Ishikawa (cell line): ENCODE data around the gene PTPRN2.

Experiments
- CEBPB ChIP-seq: IDR thresholded peaks from 2 replicates; pipeline ENCODE4 v1.6.1; 2012
- CREB1 ChIP-seq: IDR thresholded peaks from 2 replicates; pipeline ENCODE4 v1.6.1; 2012; ENCODE audit warnings: low read depth
- EGR1 ChIP-seq: IDR thresholded peaks from 2 replicates; pipeline ENCODE4 v1.6.1; 2012
- EP300 ChIP-seq: IDR thresholded peaks from 2 replicates; pipeline ENCODE4 v1.6.1; 2012; ENCODE audit warnings: borderline replicate concordance
- FOXM1 ChIP-seq: IDR thresholded peaks from 2 replicates; pipeline ENCODE4 v1.6.1; 2012; ENCODE audit warnings: low read depth, borderline replicate concordance
- NFIC ChIP-seq: IDR thresholded peaks from 2 replicates; pipeline ENCODE4 v1.6.1; 2012
- RAD21 ChIP-seq: IDR thresholded peaks from 2 replicates; pipeline ENCODE4 v1.6.1; 2012; ENCODE audit warnings: low read depth
- TAF1 ChIP-seq: IDR thresholded peaks from 2 replicates; pipeline ENCODE4 v1.6.1; 2012; ENCODE audit warnings: low read depth, mild to moderate bottlenecking
- TCF12 ChIP-seq: IDR thresholded peaks from 2 replicates; pipeline ENCODE4 v1.6.1; 2012; ENCODE audit warnings: low read depth
- TEAD4 ChIP-seq: IDR thresholded peaks from 2 replicates; pipeline ENCODE4 v1.6.1; 2012
- YY1 ChIP-seq: IDR thresholded peaks from 2 replicates; pipeline ENCODE4 v1.6.1; 2012; ENCODE audit warnings: low read depth
- ZBTB7A ChIP-seq: IDR thresholded peaks from 2 replicates; pipeline ENCODE4 v1.6.1; 2012; ENCODE audit warnings: low read depth
- TF ChIP-seq, protein P1 (sequence below): IDR thresholded peaks from 2 replicates; pipeline ENCODE4 v1.6.1; 2012
- TF ChIP-seq, protein P2 (sequence below): IDR thresholded peaks from 2 replicates; pipeline ENCODE4 v1.6.1; 2012; ENCODE audit warnings: low read depth, mild to moderate bottlenecking
- TF ChIP-seq, protein P3 (sequence below): IDR thresholded peaks from 2 replicates; pipeline ENCODE4 v1.6.1; 2012

Gene PTPRN2

DNA sequence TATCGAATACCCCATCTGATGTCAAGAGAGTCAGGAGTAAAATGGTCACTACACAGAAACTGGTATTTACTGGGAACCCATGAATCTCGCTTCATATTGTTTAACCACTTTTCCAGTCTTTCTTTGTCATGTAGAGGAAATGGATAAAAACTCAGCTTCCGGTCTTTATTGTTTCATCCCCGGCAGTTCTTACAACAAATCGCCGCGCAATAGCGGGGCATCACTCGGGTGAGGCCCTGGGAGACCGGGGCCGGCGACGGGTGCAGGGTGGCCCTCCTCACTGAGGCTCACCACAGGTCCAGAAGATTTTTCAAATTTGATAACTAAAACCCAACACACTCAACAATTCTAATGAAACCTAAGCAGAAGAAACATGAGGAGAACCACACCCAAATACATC lies 35.6 kb upstream of the PTPRN2 start:
- no peak for TF ChIP-seq CREB1
- TF ChIP-seq RAD21 = no peak
- TF ChIP-seq CEBPB = no peak
- no peak for TF ChIP-seq TEAD4
- TF ChIP-seq NFIC = no peak
- no peak for TF ChIP-seq EGR1
- TF ChIP-seq ZBTB7A = no peak
- TF ChIP-seq EP300 = no peak
- no peak for TF ChIP-seq FOXM1
- TF ChIP-seq YY1 = no peak
- TF ChIP-seq TAF1 = no peak
- TF ChIP-seq, protein P1, sequence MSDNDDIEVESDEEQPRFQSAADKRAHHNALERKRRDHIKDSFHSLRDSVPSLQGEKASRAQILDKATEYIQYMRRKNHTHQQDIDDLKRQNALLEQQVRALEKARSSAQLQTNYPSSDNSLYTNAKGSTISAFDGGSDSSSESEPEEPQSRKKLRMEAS = no peak
- TF ChIP-seq, protein P2, sequence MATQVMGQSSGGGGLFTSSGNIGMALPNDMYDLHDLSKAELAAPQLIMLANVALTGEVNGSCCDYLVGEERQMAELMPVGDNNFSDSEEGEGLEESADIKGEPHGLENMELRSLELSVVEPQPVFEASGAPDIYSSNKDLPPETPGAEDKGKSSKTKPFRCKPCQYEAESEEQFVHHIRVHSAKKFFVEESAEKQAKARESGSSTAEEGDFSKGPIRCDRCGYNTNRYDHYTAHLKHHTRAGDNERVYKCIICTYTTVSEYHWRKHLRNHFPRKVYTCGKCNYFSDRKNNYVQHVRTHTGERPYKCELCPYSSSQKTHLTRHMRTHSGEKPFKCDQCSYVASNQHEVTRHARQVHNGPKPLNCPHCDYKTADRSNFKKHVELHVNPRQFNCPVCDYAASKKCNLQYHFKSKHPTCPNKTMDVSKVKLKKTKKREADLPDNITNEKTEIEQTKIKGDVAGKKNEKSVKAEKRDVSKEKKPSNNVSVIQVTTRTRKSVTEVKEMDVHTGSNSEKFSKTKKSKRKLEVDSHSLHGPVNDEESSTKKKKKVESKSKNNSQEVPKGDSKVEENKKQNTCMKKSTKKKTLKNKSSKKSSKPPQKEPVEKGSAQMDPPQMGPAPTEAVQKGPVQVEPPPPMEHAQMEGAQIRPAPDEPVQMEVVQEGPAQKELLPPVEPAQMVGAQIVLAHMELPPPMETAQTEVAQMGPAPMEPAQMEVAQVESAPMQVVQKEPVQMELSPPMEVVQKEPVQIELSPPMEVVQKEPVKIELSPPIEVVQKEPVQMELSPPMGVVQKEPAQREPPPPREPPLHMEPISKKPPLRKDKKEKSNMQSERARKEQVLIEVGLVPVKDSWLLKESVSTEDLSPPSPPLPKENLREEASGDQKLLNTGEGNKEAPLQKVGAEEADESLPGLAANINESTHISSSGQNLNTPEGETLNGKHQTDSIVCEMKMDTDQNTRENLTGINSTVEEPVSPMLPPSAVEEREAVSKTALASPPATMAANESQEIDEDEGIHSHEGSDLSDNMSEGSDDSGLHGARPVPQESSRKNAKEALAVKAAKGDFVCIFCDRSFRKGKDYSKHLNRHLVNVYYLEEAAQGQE = no peak
- TF ChIP-seq TCF12 = no peak
- TF ChIP-seq, protein P3, sequence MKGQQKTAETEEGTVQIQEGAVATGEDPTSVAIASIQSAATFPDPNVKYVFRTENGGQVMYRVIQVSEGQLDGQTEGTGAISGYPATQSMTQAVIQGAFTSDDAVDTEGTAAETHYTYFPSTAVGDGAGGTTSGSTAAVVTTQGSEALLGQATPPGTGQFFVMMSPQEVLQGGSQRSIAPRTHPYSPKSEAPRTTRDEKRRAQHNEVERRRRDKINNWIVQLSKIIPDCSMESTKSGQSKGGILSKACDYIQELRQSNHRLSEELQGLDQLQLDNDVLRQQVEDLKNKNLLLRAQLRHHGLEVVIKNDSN = no peak

DNA sequence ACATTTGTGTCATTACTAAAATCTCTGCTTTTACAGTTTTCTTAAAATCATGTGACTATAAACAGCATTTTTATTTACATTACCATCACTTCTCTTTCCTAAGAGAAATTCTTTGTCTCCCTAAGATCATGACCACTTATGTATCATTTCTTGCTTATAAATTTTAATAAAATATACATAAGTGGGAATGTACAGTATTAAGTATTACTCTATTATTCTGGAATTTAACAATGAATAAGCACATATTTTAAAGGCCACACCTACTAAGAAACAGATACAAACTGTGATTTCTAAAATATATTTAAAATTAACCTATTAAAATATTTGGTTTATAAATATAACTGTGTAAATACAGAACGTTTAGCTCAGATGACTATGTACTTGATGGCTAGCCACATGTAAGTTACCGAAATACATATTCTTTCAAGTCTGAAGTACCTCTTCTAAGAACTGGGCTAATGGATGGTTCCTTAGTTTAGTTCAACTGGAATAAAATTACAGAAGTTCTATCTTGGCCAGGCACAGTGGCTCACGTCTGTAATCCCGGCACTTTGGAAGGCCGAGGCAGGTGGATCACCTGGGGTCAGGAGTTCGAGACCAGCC lies 33.3 kb upstream of the PTPRN2 start:
- TF ChIP-seq, protein P3 = no peak
- no peak for TF ChIP-seq TCF12
- no peak for TF ChIP-seq FOXM1
- TF ChIP-seq TAF1 = no peak
- TF ChIP-seq YY1 = no peak
- TF ChIP-seq CREB1 = no peak
- TF ChIP-seq, protein P1 = no peak
- no peak for TF ChIP-seq RAD21
- no peak for TF ChIP-seq CEBPB
- no peak for TF ChIP-seq ZBTB7A
- TF ChIP-seq EGR1 = no peak
- TF ChIP-seq NFIC = no peak
- TF ChIP-seq TEAD4 = no peak
- no peak for TF ChIP-seq EP300
- TF ChIP-seq, protein P2 = no peak

DNA sequence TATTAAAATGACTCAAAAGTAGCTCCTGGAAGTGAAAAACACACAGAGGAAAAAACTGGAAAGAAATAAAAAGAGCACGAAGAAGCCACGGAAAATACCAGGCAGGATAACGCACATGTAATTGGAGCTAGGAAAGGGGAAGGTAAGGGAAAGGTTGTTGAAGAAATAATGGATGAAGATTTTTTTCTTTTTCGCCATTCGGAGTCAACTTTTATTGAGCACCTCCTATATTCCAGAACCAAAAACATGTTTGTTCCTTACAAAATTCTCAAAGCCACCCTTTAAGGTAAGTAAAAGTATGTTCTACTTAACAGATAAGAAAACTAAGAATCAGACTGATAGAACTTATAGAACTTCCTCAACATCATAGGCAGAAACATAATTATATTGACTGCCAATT lies 32.8 kb upstream of the PTPRN2 start:
- no peak for TF ChIP-seq RAD21

DNA sequence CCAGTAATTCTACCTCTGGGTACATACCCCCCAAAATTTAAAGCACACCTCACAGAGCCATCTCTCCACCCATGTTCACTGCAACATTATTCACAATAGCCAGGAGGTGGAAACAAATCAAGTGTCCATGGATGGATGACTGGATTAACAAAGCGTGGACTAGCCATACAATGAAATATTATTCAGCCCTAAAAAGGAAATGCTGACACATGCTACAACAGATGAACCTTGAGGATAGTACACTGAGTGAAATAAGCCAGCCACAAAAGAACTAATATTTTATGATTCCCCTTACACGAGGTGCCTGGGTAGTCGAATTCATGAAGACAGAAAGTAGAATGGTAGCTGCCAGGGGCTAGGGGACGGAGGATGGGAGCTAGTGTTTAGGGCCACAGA lies 31.1 kb upstream of the PTPRN2 start:
- TF ChIP-seq TAF1 = no peak
- TF ChIP-seq, protein P1 = no peak
- TF ChIP-seq TCF12 = no peak
- no peak for TF ChIP-seq CEBPB
- TF ChIP-seq RAD21 = no peak
- no peak for TF ChIP-seq EP300

DNA sequence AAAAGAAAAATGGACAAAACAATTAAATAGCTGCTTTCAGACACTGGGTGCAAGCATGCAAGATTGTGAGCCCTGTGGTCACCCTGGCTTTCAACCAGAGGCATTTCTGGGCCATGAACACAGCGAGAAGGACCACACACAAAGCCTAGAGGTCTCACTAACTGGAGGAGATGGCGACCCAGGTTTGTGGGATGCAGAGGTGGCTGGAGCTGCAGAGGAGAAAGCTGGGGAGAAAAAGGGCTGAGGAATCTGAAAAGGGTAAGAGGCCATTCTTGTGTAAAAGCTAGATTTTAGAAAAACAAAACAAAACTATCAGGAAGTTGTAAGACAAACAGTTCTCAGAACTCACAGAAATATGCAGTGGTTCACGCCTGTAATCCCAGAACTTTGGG lies 30.1 kb upstream of the PTPRN2 start:
- TF ChIP-seq, protein P1 = no peak
- TF ChIP-seq YY1 = no peak
- TF ChIP-seq CEBPB = no peak
- no peak for TF ChIP-seq TAF1
- TF ChIP-seq EP300 = no peak
- TF ChIP-seq TCF12 = no peak
- TF ChIP-seq EGR1 = no peak
- TF ChIP-seq NFIC = no peak
- TF ChIP-seq, protein P2 = no peak
- TF ChIP-seq CREB1 = no peak
- TF ChIP-seq, protein P3 = no peak
- TF ChIP-seq RAD21 = no peak
- TF ChIP-seq ZBTB7A = no peak
- no peak for TF ChIP-seq TEAD4
- no peak for TF ChIP-seq FOXM1
